ENCODE data around the gene STARD3NL. TPM values are rescaled to one million over a fixed set of nuclear protein-coding genes. Genes with fewer than 3 reads are reported as not detected.

STARD3NL gene
- total and polyA plus RNA-seq, 2 donors from 2014 or later, result 41.0 to 47.9 TPM

- Histone ChIP-seq H3K36me3 (ENCODE audit: control insufficient read depth in 2 of 3, insufficient read depth in 3 of 3, low read length in 3 of 3) (no peaks in the 10 kb centered on the region), H3K27ac (ENCODE audit: low read depth in 2 of 2, low read length in 2 of 2) (no peak overlapping the region), H3K4me1 (ENCODE audit: control insufficient read depth in 2 of 3, insufficient read depth in 2 of 3, low read depth in 1 of 3, low read length in 3 of 3) (no peaks in the 10 kb centered on the region), H3K9me3 (ENCODE audit: control insufficient read depth in 2 of 3, insufficient read depth in 1 of 3, low read length in 3 of 3) (no peaks in the 10 kb centered on the region), H3K4me3 (ENCODE audit: low read length in 3 of 3) (no peak overlapping the region), H3K27me3 (ENCODE audit: control insufficient read depth, insufficient read depth, low read length) (no peaks in the 10 kb centered on the region), H3K9ac (ENCODE audit: low read length in 3 of 3) (no peak overlapping the region)
- no peak for FAIRE-seq
- intact Hi-C loops (cut with DNase I), result no loop called here
- no peak for TF ChIP-seq CTCF (IDR thresholded peaks at IDR 0.05; ENCODE audit: borderline replicate concordance, extremely low read depth, insufficient read depth)
- no peak for DNase-seq
Measured at GRCh38 chr7:38138171-38138570, 39.9 kb upstream of the STARD3NL start.

- H3K27ac ChIP-seq (ENCODE audit: low read depth in 2 of 2, low read length in 2 of 2), result no peak overlapping the region
- DNase-seq, result no peak
- H3K9me3 ChIP-seq (ENCODE audit: control insufficient read depth in 2 of 3, insufficient read depth in 1 of 3, low read length in 3 of 3), result no peaks in the 10 kb centered on the region
- H3K27me3 ChIP-seq (ENCODE audit: control insufficient read depth, insufficient read depth, low read length), result no peaks in the 10 kb centered on the region
- no peak for TF ChIP-seq CTCF (IDR thresholded peaks at IDR 0.05; ENCODE audit: borderline replicate concordance, extremely low read depth, insufficient read depth)
- no peak overlapping the region for H3K9ac ChIP-seq (ENCODE audit: low read length in 3 of 3)
- no peak overlapping the region for H3K4me3 ChIP-seq (ENCODE audit: low read length in 3 of 3)
- intact Hi-C loops (cut with DNase I), result no loop called here
- FAIRE-seq, result no peak
- H3K36me3 ChIP-seq (ENCODE audit: control insufficient read depth in 2 of 3, insufficient read depth in 3 of 3, low read length in 3 of 3), result no peaks in the 10 kb centered on the region
- H3K4me1 ChIP-seq (ENCODE audit: control insufficient read depth in 2 of 3, insufficient read depth in 2 of 3, low read depth in 1 of 3, low read length in 3 of 3), result no peaks in the 10 kb centered on the region
Measured at GRCh38 chr7:38141187-38141586, 36.9 kb upstream of the STARD3NL start.

- no peak overlapping the region for H3K27ac ChIP-seq (ENCODE audit: low read depth in 2 of 2, low read length in 2 of 2)
- no peak overlapping the region for H3K9ac ChIP-seq (ENCODE audit: low read length in 3 of 3)
- no peaks in the 10 kb centered on the region for H3K4me1 ChIP-seq (ENCODE audit: control insufficient read depth in 2 of 3, insufficient read depth in 2 of 3, low read depth in 1 of 3, low read length in 3 of 3)
- no peaks in the 10 kb centered on the region for H3K27me3 ChIP-seq (ENCODE audit: control insufficient read depth, insufficient read depth, low read length)
- H3K4me3 ChIP-seq (ENCODE audit: low read length in 3 of 3), result no peak overlapping the region
- no peak for TF ChIP-seq CTCF (IDR thresholded peaks at IDR 0.05; ENCODE audit: borderline replicate concordance, extremely low read depth, insufficient read depth)
- no peaks in the 10 kb centered on the region for H3K9me3 ChIP-seq (ENCODE audit: control insufficient read depth in 2 of 3, insufficient read depth in 1 of 3, low read length in 3 of 3)
- no peaks in the 10 kb centered on the region for H3K36me3 ChIP-seq (ENCODE audit: control insufficient read depth in 2 of 3, insufficient read depth in 3 of 3, low read length in 3 of 3)
- intact Hi-C loops (cut with DNase I), result no loop called here
- DNase-seq, result no peak
- no peak for FAIRE-seq
Measured at GRCh38 chr7:38142736-38143135, 35.3 kb upstream of the STARD3NL start.

- Histone ChIP-seq H3K27ac (ENCODE audit: low read depth in 2 of 2, low read length in 2 of 2) (no peak overlapping the region), H3K4me1 (ENCODE audit: control insufficient read depth in 2 of 3, insufficient read depth in 2 of 3, low read depth in 1 of 3, low read length in 3 of 3) (no peaks in the 10 kb centered on the region), H3K36me3 (ENCODE audit: control insufficient read depth in 2 of 3, insufficient read depth in 3 of 3, low read length in 3 of 3) (no peaks in the 10 kb centered on the region), H3K9ac (ENCODE audit: low read length in 3 of 3) (no peak overlapping the region), H3K4me3 (ENCODE audit: low read length in 3 of 3) (no peak overlapping the region), H3K27me3 (ENCODE audit: control insufficient read depth, insufficient read depth, low read length) (no peaks in the 10 kb centered on the region), H3K9me3 (ENCODE audit: control insufficient read depth in 2 of 3, insufficient read depth in 1 of 3, low read length in 3 of 3) (no peaks in the 10 kb centered on the region)
- no peak for DNase-seq
- TF ChIP-seq CTCF (IDR thresholded peaks at IDR 0.05; ENCODE audit: borderline replicate concordance, extremely low read depth, insufficient read depth), result no peak
- intact Hi-C loops (cut with DNase I), result no loop called here
- FAIRE-seq, result no peak
Measured at GRCh38 chr7:38147005-38147404, 31.0 kb upstream of the STARD3NL start.
